HepG2 (cell line): Measurements from ENCODE around the gene ADGRV1. TPM values are rescaled to one million over a fixed set of nuclear protein-coding genes. Genes with fewer than 3 reads are reported as not detected.

Source experiments
- ATAC-seq: fragments of 200-7000 bp; cut with Tn5 transposase; 3 replicates; pipeline ENCODE4 v1.9.1; 2020; ENCODE audit warnings: mild to moderate bottlenecking, moderate library complexity
- BruUV-seq: library from RNA; stranded (reverse); fragments of 400-500 nt; replicated peaks from 2 replicates; lab custom pipeline; 2021; lab: Mats Ljungman, UMichigan
- CTCF ChIA-PET: fragments of 300-600 bp; formaldehyde crosslinking; extraction: SDS; loops from one replicate; lab custom pipeline; 2021; ENCODE audit warnings: low total read pairs, inconsistent platforms, low intra/inter-chr PET ratio; lab: Yijun Ruan, JAX
- POLR2A ChIA-PET: fragments of 350-600 bp; sonication (Branson Sonifier 250); formaldehyde crosslinking; loops from one replicate; lab custom pipeline; 2020; ENCODE audit warnings: antibody characterized with exemption, inconsistent platforms; lab: Yijun Ruan, JAX
- DNase-seq: peaks from one replicate; pipeline ENCODE4 v3.0.0-alpha.2; 2015; ENCODE audit warnings: low spot score
- FAIRE-seq: peaks from 3 replicates; lab custom pipeline; 2011; peaks lifted over from hg19 to GRCh38; lab: Jason Lieb, UNC
- H2AFZ ChIP-seq: one replicate; pipeline ENCODE4 v1.6.1; 2011; ENCODE audit warnings: low read length, inconsistent platforms
- H3K27ac ChIP-seq: fragments of 300-600 bp; 3 replicates; pipeline ENCODE4 v1.8.0; 2011; ENCODE audit warnings: mixed run types, mild to moderate bottlenecking, mixed read lengths, low read length, inconsistent platforms; ENCODE audit not compliant: insufficient read depth; ENCODE audit errors: extremely low read length
- H3K27me3 ChIP-seq, 2 experiments: fragments of 200-600 bp in 1 of 2; 2 replicates in 1 of 2; 3 replicates in 1 of 2; pipeline versions ENCODE4 v1.6.0 to v1.8.0; 2011; ENCODE audit warnings: low read length in 2 of 2, mild to moderate bottlenecking in 2 of 2, moderate library complexity in 2 of 2, inconsistent platforms in 1 of 2; ENCODE audit not compliant: insufficient read depth in 2 of 2, control insufficient read depth in 1 of 2
- H3K36me3 ChIP-seq, 2 experiments: fragments of 200-600 bp in 1 of 2; replicated peaks in 1 of 2; 2 replicates in 1 of 2; 3 replicates in 1 of 2; pipeline versions ENCODE4 v1.5.1 to v1.8.0; 2011; ENCODE audit warnings: low read length in 2 of 2, inconsistent platforms in 1 of 2; ENCODE audit not compliant: insufficient read depth in 2 of 2, control insufficient read depth in 1 of 2
- H3K4me1 ChIP-seq: 2 replicates; pipeline ENCODE4 v1.5.1; 2012; ENCODE audit warnings: low read length, inconsistent platforms; ENCODE audit not compliant: insufficient read depth
- H3K4me2 ChIP-seq: 2 replicates; pipeline ENCODE4 v1.6.0; 2011; ENCODE audit warnings: low read depth, low read length, inconsistent platforms
- H3K4me3 ChIP-seq, 3 experiments: fragments of 200-600 bp in 1 of 3; sonication (generic), shearing (Covaris generic) in 1 of 3; replicated peaks in 1 of 3; 2 replicates each; pipeline ENCODE4 v1.5.1; 2011 to 2016; ENCODE audit warnings: low read length in 3 of 3, inconsistent platforms in 2 of 3, low read depth in 2 of 3, mild to moderate bottlenecking in 2 of 3, control low read depth in 1 of 3, mixed read lengths in 1 of 3; ENCODE audit not compliant: insufficient read depth in 1 of 3
- H3K79me2 ChIP-seq: one replicate; pipeline ENCODE4 v1.6.1; 2011; ENCODE audit warnings: low read length, inconsistent platforms; ENCODE audit not compliant: insufficient read depth
- H3K9ac ChIP-seq: 2 replicates; pipeline ENCODE4 v1.6.0; 2011; ENCODE audit warnings: mild to moderate bottlenecking, low read depth, low read length, inconsistent platforms; ENCODE audit not compliant: insufficient read depth
- H3K9me3 ChIP-seq: 2 replicates; pipeline ENCODE4 v1.5.1; 2012; ENCODE audit warnings: mild to moderate bottlenecking, low read length
- H4K20me1 ChIP-seq: 2 replicates; pipeline ENCODE4 v1.6.0; 2011; ENCODE audit warnings: inconsistent platforms, mild to moderate bottlenecking, low read length, moderate library complexity; ENCODE audit not compliant: insufficient read depth
- ATRX ChIP-seq: sonication (generic); formaldehyde crosslinking; IDR thresholded peaks from 2 replicates; pipeline ENCODE4 v1.4.0; 2020; ENCODE audit warnings: missing genetic modification reagents, borderline replicate concordance
- BRF2 ChIP-seq: sonication (generic); formaldehyde crosslinking; IDR thresholded peaks from 2 replicates; pipeline ENCODE4 v1.8.1; 2022; ENCODE audit warnings: mild to moderate bottlenecking, missing genetic modification reagents
- GRHL1 ChIP-seq: sonication (generic); formaldehyde crosslinking; conservative IDR thresholded peaks from 2 replicates; pipeline ENCODE4 v1.8.0; 2022; ENCODE audit warnings: missing genetic modification reagents
- PHB2 ChIP-seq: fragments of 450-650 bp; IDR thresholded peaks from 2 replicates; pipeline ENCODE4 v1.6.1; 2018; ENCODE audit not compliant: partially characterized antibody
- RBM22 ChIP-seq: fragments of 200-400 bp; formaldehyde crosslinking; optimal IDR thresholded peaks from 2 replicates; pipeline ENCODE3; 2017; ENCODE audit warnings: mild to moderate bottlenecking, low read length, moderate library complexity
- ZBTB43 ChIP-seq: sonication (generic); formaldehyde crosslinking; conservative IDR thresholded peaks from 2 replicates; pipeline ENCODE4 v1.4.0; 2020; ENCODE audit warnings: missing genetic modification reagents
- ZEB1 ChIP-seq: IDR thresholded peaks from 2 replicates; pipeline ENCODE4 v1.6.1; 2012; ENCODE audit warnings: mild to moderate bottlenecking, low read depth, inconsistent platforms; ENCODE audit not compliant: insufficient replicate concordance
- ZMYM3 ChIP-seq: sonication (generic); formaldehyde crosslinking; IDR thresholded peaks from 2 replicates; pipeline ENCODE4 v1.5.1; 2020; ENCODE audit warnings: mild to moderate bottlenecking, missing genetic modification reagents
- ZNF3 ChIP-seq: IDR thresholded peaks from 2 replicates; pipeline ENCODE4 v1.7.0; 2017; ENCODE audit warnings: inconsistent platforms
- ZNF546 ChIP-seq: sonication (generic); formaldehyde crosslinking; conservative IDR thresholded peaks from 2 replicates; pipeline ENCODE4 v1.8.1; 2023; ENCODE audit warnings: mild to moderate bottlenecking, missing genetic modification reagents
- ZNF558 ChIP-seq: sonication (generic); formaldehyde crosslinking; IDR thresholded peaks from 2 replicates; pipeline ENCODE4 v1.9.0; 2022; ENCODE audit warnings: mild to moderate bottlenecking, missing genetic modification reagents, borderline replicate concordance
- ZNF674 ChIP-seq: sonication (generic); formaldehyde crosslinking; IDR thresholded peaks from 2 replicates; pipeline ENCODE4 v1.5.0; 2020; ENCODE audit warnings: low read depth, mild to moderate bottlenecking, missing genetic modification reagents
- ZNF740 ChIP-seq: sonication (generic); formaldehyde crosslinking; IDR thresholded peaks from 2 replicates; pipeline ENCODE4 v1.4.0; 2020; ENCODE audit warnings: missing genetic modification reagents
- whole genome bisulfite sequencing: methylation state at CpG from one replicate; pipeline ENCODE4 v1.1.6; 2017; ENCODE audit warnings: low lambda C conversion rate; 5-methylcytosine and 5-hydroxymethylcytosine counted together
- in situ Hi-C: cut with HindIII; loops from 2 replicates; pipeline ENCODE4 v1.10.0; 2017; ENCODE audit warnings: low pct_unique_long_range_greater_than_20kb; ENCODE audit not compliant: extremely low pct_ligation_motif_present
- intact Hi-C: fragments of 100-400 bp; cut with micrococcal nuclease; formaldehyde crosslinking; loops from one replicate; pipeline ENCODE4 v1.10.0; 2022; ENCODE audit not compliant: unreplicated experiment
- polyA plus RNA-seq, 8 experiments: library from polyadenylated mRNA; depleted of rRNA in 3 of 8; stranded (reverse) in 7 of 8; unstranded in 1 of 8; fragments of >200 nt; fragmentation: Illumina TruSeq in 4 of 8; extraction: Trizol in 4 of 8; gene quantifications; 2 replicates each; pipeline versions ENCODE4 v1.2.1 to v1.2.3, GENCODE V29; 2011 to 2016; ENCODE audit warnings: low read depth in 4 of 8, missing spikeins in 1 of 8, mixed read lengths in 1 of 8; ENCODE audit not compliant: insufficient read depth in 1 of 8
- total RNA-seq, 5 experiments: library from RNA; depleted of rRNA; stranded (reverse); fragments of >200 nt; fragmentation: Illumina TruSeq; extraction: Trizol; gene quantifications; 2 replicates each; pipeline ENCODE4 v1.2.3, GENCODE V29; 2016; ENCODE audit warnings: low read depth in 1 of 5

The ADGRV1 gene
- total and polyA plus RNA-seq, 2 of the 13 experiments (the other 11 are each of a cell fraction or from before 2014, with no cell fraction given), result 1.7 to 3.9 TPM

- 22% methylated on average over 3 of the region's 3 CpGs for WGBS
Observed at GRCh38 chr5:90824436-90824835, 265.8 kb downstream of the ADGRV1 start.

More at GRCh38 chr5:90824436-90824835, 265.8 kb downstream of the ADGRV1 start:
- no peak overlapping the region for H3K4me2 ChIP-seq
- no peaks in the 10 kb centered on the region for H3K36me3 ChIP-seq
- H3K4me1 ChIP-seq, result no peaks in the 10 kb centered on the region
- in situ Hi-C loops, result no loop called here
- no peak overlapping the region for H3K27ac ChIP-seq
- H2AFZ ChIP-seq, result no peak overlapping the region
- no peaks in the 10 kb centered on the region for H3K27me3 ChIP-seq
- ChIA-PET POLR2A (no interaction called here), CTCF (no interaction called here)
- H3K79me2 ChIP-seq, result no peaks in the 10 kb centered on the region
- no peaks in the 10 kb centered on the region for H3K9me3 ChIP-seq
- ATAC-seq, result no peak
- no peak overlapping the region for H3K9ac ChIP-seq
- BruUV-seq, result no TSS peak
- H3K4me3 ChIP-seq, result no peak overlapping the region
- DNase-seq, result no peak
- no peak for FAIRE-seq
- no peaks in the 10 kb centered on the region for H4K20me1 ChIP-seq
- intact Hi-C loops, result no loop called here
- TF ChIP-seq ZEB1 (no peak), GRHL1 (CRISPR knock-in tag) (no peak), RBM22 (no peak), ZBTB43 (CRISPR knock-in tag) (no peak), ATRX (CRISPR knock-in tag) (no peak), ZNF740 (CRISPR knock-in tag) (no peak), ZNF546 (CRISPR knock-in tag) (no peak), BRF2 (CRISPR knock-in tag) (no peak), ZNF558 (CRISPR knock-in tag) (no peak), ZNF3 (CRISPR knock-in tag) (no peak), PHB2 (no peak), ZMYM3 (CRISPR knock-in tag) (no peak), ZNF674 (no peak)
